Stomach (tissue), 19 donors: ENCODE results near the gene C12orf76. TPM values are rescaled to one million over a fixed set of nuclear protein-coding genes. Genes with fewer than 3 reads are reported as not detected.

Source experiments
- DNase-seq, 2 donors: peaks; one replicate each; pipeline versions ENCODE4 v3.0.0 to v3.0.0-alpha.2; 2013 to 2019
- H3K27ac ChIP-seq, 5 donors: fragments of 200-600 bp in 4 of 5; sonication (generic) in 4 of 5; one replicate each; pipeline ENCODE4 v1.5.1; 2013 to 2019; ENCODE audit warnings: mild to moderate bottlenecking in 1 of 5, moderate library complexity in 1 of 5
- H3K27me3 ChIP-seq, 3 donors: fragments of 200-600 bp; sonication (generic); one replicate each; pipeline ENCODE4 v1.5.1; 2017 to 2019; ENCODE audit warnings: mixed run types in 1 of 3
- H3K36me3 ChIP-seq, 4 donors: fragments of 200-600 bp; sonication (generic); 1 replicate in 3 of 4; 2 replicates in 1 of 4; pipeline ENCODE4 v1.5.1; 2016 to 2019
- H3K4me1 ChIP-seq, 4 donors: fragments of 200-600 bp; sonication (generic); one replicate each; pipeline ENCODE4 v1.5.1; 2016 to 2019
- H3K4me3 ChIP-seq, 4 donors: fragments of 200-600 bp; sonication (generic) in 3 of 4; one replicate each; pipeline ENCODE4 v1.5.1; 2016 to 2019; ENCODE audit warnings: mild to moderate bottlenecking in 1 of 4
- H3K9me3 ChIP-seq, 4 donors: fragments of 200-600 bp; sonication (generic); one replicate each; pipeline ENCODE4 v1.5.1; 2016 to 2019
- CTCF ChIP-seq, 7 experiments: fragments of 450-650 bp in 4 of 7; fragments of 200-600 bp in 3 of 7; sonication (generic) in 3 of 7; IDR thresholded peaks; one replicate each; pipeline ENCODE4 v1.5.1; 2016 to 2019; ENCODE audit warnings: antibody characterized with exemption in 7 of 7, control low read depth in 2 of 7, mild to moderate bottlenecking in 1 of 7
- EP300 ChIP-seq: sonication (generic); formaldehyde crosslinking; IDR thresholded peaks from one replicate; pipeline ENCODE4 v1.6.1; 2017; ENCODE audit warnings: antibody characterized with exemption
- POLR2A ChIP-seq, 4 donors: fragments of 450-650 bp; IDR thresholded peaks; one replicate each; pipeline ENCODE4 v1.6.1; 2016; ENCODE audit warnings: antibody characterized with exemption in 4 of 4, control low read depth in 2 of 4, mild to moderate bottlenecking in 1 of 4, moderate library complexity in 1 of 4
- POLR2AphosphoS5 ChIP-seq, 3 donors: sonication (generic); formaldehyde crosslinking; IDR thresholded peaks; one replicate each; pipeline ENCODE4 v1.6.1; 2016; ENCODE audit warnings: antibody characterized with exemption in 3 of 3
- WGBS, 5 donors: extraction: QIAGEN DNeasy Blood & Tissue Kit in 3 of 5; methylation state at CpG; one replicate each; pipeline versions ENCODE4 v1.1.5 to v1.1.7; 2013 to 2018; 5-methylcytosine and 5-hydroxymethylcytosine counted together
- intact Hi-C: fragments of 100-400 bp; cut with DNase I; formaldehyde crosslinking; loops from one replicate; pipeline ENCODE4 v1.15.1; 2023; ENCODE audit warnings: low total_unique reads
- long read RNA-seq, 10 donors: transcript quantifications; one replicate each; lab custom pipeline, GENCODE V29; 2026
- polyA plus RNA-seq, 3 donors: library from polyadenylated mRNA; stranded (reverse); fragments of 200-250 nt; gene quantifications; one replicate each; pipeline ENCODE4 v1.2.3, GENCODE V29; 2013
- total RNA-seq, 5 donors: library from RNA; depleted of rRNA; stranded (reverse); fragments of >200 nt; gene quantifications; one replicate each; pipeline versions ENCODE4 v1.1.0 to v1.2.3, GENCODE V29; 2014 to 2016
- donor health status: healthy with polysubstance abuse.
- donor health status: Bipolar disorder and iron deficiency.
- donor health status: healthy.

Gene C12orf76
- total RNA-seq (10 to 100 TPM in 4 of 5 donors, 1 to 10 TPM in 1; 7.0 to 44.2 (median 13.8) TPM), polyA plus RNA-seq (10 to 100 TPM in 1 of 3 donors, 1 to 10 TPM in 2; 7.8 to 11.5 (median 9.8) TPM)
- long read RNA-seq, donor 1, transcript C12orf76-203 (2 exons, 1,755 nt): major isoform, 9 of 9 reads
- long read RNA-seq, donor 1, partial matches to known transcripts: 0 of 9 reads
- long read RNA-seq, donor 1, other reads (novel, unspliced or antisense): 0 of 9 reads
- long read RNA-seq, donor 2, transcript C12orf76-203 (2 exons, 1,755 nt): major isoform, 7 of 8 reads
- long read RNA-seq, donor 2, partial matches to known transcripts: 0 of 8 reads
- long read RNA-seq, donor 2, other reads (novel, unspliced or antisense): 0 of 8 reads
- long read RNA-seq, donor 3, partial matches to known transcripts: 0 of 3 reads
- long read RNA-seq, donor 3, other reads (novel, unspliced or antisense): 0 of 3 reads
- long read RNA-seq, donor 4: 0 reads
- long read RNA-seq, donor 5, partial matches to known transcripts: 0 of 5 reads
- long read RNA-seq, donor 5, other reads (novel, unspliced or antisense): 0 of 5 reads
- long read RNA-seq, donor 6, transcript C12orf76-203 (2 exons, 1,755 nt): major isoform, 11 of 19 reads
- long read RNA-seq, donor 6, partial matches to known transcripts: 7 of 19 reads
- long read RNA-seq, donor 6, other reads (novel, unspliced or antisense): 0 of 19 reads
- long read RNA-seq, donor 7, transcript C12orf76-203 (2 exons, 1,755 nt): major isoform, 5 of 5 reads
- long read RNA-seq, donor 7, partial matches to known transcripts: 0 of 5 reads
- long read RNA-seq, donor 7, other reads (novel, unspliced or antisense): 0 of 5 reads
- long read RNA-seq, donor 8, transcript C12orf76-203 (2 exons, 1,755 nt): major isoform, 11 of 13 reads
- long read RNA-seq, donor 8, partial matches to known transcripts: 0 of 13 reads
- long read RNA-seq, donor 8, other reads (novel, unspliced or antisense): 0 of 13 reads
- long read RNA-seq, donor 9, partial matches to known transcripts: 16 of 21 reads
- long read RNA-seq, donor 9, other reads (novel, unspliced or antisense): 0 of 21 reads
- long read RNA-seq, donor 10, transcript C12orf76-203 (2 exons, 1,755 nt): major isoform, 7 of 7 reads
- long read RNA-seq, donor 10, partial matches to known transcripts: 0 of 7 reads
- long read RNA-seq, donor 10, other reads (novel, unspliced or antisense): 0 of 7 reads

GRCh38 chr12:110048242-110049027, at the start of gene C12orf76:
C12orf76 (minus strand) TSS chr12:110048522; CDS start chr12:110048495, 27 bp downstream.
- H3K4me1 ChIP-seq: peaks cover 12 to 28% (median 23%) of the 10 kb centered on the region in 4 donors
- peak within 1 kb of the TSS; percentile 68 to 85 (median 83) for H3K27ac ChIP-seq
- peak; percentile 94 to 98 for DNase-seq
- peak within 1 kb of the TSS; percentile 77 to 92 (median 79) for H3K4me3 ChIP-seq
- TF ChIP-seq POLR2A (IDR thresholded peaks at IDR 0.05) (peak in 1 of 4 donors; percentile 48), POLR2AphosphoS5 (IDR thresholded peaks at IDR 0.05) (peak; percentile 56 to 94 (median 79)), EP300 (no peak)
- H3K36me3 ChIP-seq: peaks cover 0 to 10% (median 6%) of the 10 kb centered on the region in 4 donors
- WGBS, 5 donors: 2 to 3% (median 2%) methylated on average over 31 to 47 of the region's 47 CpGs
- intact Hi-C loops: no loop called here
- H3K9me3 ChIP-seq: no peaks in the 10 kb centered on the region
- no peaks in the 10 kb centered on the region for H3K27me3 ChIP-seq

- Histone ChIP-seq H3K4me1 (no peaks in the 10 kb centered on the region), H3K9me3 (no peaks in the 10 kb centered on the region), H3K27ac (no peak overlapping the region), H3K27me3 (no peaks in the 10 kb centered on the region), H3K4me3 (no peak overlapping the region), H3K36me3 (no peaks in the 10 kb centered on the region)
- 37 to 47% (median 43%) methylated on average over 7 of the region's 7 CpGs for WGBS, 5 donors
- TF ChIP-seq CTCF (IDR thresholded peaks at IDR 0.05) (no peak), EP300 (no peak), POLR2A (IDR thresholded peaks at IDR 0.05) (no peak)
- intact Hi-C loops: loop anchor here (10.0 kb wide), 2 partner anchors 131 to 341 kb away; no protein-coding TSS in a partner anchor
- DNase-seq: no peak
Observed at GRCh38 chr12:110093631-110094311, 45.4 kb upstream of the C12orf76 start.

GRCh38 chr12:110091136-110091711, 42.9 kb upstream of the C12orf76 start:
- DNase-seq: no peak
- intact Hi-C loops: loop anchor here (10.0 kb wide), 2 partner anchors 134 to 344 kb away; no protein-coding TSS in a partner anchor
- Histone ChIP-seq H3K4me1 (no peaks in the 10 kb centered on the region), H3K27me3 (peaks cover 0 to 5% (median 0%) of the 10 kb centered on the region in 3 donors), H3K27ac (no peak overlapping the region), H3K36me3 (no peaks in the 10 kb centered on the region), H3K4me3 (no peak overlapping the region), H3K9me3 (no peaks in the 10 kb centered on the region)
- 54 to 71% (median 59%) methylated on average over 3 of the region's 3 CpGs for WGBS, 5 donors
- no peak for TF ChIP-seq POLR2A (IDR thresholded peaks at IDR 0.05)
- TF ChIP-seq EP300: no peak
- no peak for TF ChIP-seq POLR2AphosphoS5 (IDR thresholded peaks at IDR 0.05)
- no peak for TF ChIP-seq CTCF (IDR thresholded peaks at IDR 0.05)
